GM21381 (cell line): ENCODE results near the gene PPP1R12A.
"Not testable (repeated sequence)": the region's sequence is repeated elsewhere in the genome, so short reads cannot be mapped to it uniquely, and the experiment has no call there.

Experiments used
- ATAC-seq: cut with Tn5 transposase; IDR thresholded peaks from one replicate; pipeline ENCODE4 v1.9.1; 2021; ENCODE audit warnings: mild to moderate bottlenecking, moderate library complexity; ENCODE audit not compliant: unreplicated experiment

PPP1R12A gene

GRCh38 chr12:79895804-79896203 lies 39.1 kb downstream of the PPP1R12A start:
- no peak for ATAC-seq

GRCh38 chr12:79895071-79895470 lies 39.8 kb downstream of the PPP1R12A start:
- no peak for ATAC-seq

- ATAC-seq = no peak
Measured at GRCh38 chr12:79891506-79892162, 43.3 kb downstream of the PPP1R12A start.

DNA sequence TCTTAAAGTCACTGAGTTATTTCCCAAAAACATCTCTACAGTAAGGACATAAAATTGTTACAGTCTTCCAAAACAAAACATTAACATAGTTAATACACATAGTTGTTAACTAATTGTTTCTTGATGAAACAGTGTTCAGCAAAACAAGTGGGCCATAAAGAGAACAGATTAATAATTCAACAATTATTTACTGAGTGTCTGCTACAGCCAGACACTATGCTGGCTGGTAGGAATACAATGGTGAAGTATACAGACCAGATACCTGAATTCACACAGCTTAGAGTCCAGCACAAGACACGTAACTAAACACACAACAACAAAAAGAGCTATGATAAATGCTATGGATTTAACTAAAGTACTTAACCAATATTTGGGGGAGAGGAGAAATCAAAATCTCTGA lies 47.0 kb downstream of the PPP1R12A start:
- ATAC-seq = no peak

DNA sequence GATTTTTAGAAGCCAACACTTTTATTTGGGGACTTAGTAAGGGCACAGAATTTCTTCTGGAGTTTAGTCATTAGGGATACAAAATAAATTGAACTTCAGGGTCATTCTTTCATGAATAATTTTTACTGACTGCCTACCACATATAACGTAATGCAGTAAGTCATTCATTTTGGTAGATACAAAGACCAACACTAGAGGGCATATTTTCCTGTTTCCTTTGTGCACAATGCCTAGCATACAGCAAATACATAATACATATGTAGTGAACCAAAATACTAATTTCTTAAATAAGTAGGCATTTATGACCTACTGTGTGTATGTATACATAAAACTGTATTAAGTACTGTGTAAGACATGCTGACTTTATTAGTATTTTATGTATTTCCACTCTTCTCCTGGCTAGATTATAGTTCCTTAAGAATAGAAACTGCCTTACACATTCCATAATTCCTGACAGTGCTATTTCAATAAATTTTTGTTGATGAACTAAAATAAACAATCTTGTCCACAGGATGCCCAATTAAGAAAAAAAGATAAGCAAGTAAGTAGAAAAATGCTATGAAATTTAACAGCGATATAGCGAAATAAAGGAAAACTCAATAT lies 47.9 kb downstream of the PPP1R12A start:
- ATAC-seq = peak; percentile 69

DNA sequence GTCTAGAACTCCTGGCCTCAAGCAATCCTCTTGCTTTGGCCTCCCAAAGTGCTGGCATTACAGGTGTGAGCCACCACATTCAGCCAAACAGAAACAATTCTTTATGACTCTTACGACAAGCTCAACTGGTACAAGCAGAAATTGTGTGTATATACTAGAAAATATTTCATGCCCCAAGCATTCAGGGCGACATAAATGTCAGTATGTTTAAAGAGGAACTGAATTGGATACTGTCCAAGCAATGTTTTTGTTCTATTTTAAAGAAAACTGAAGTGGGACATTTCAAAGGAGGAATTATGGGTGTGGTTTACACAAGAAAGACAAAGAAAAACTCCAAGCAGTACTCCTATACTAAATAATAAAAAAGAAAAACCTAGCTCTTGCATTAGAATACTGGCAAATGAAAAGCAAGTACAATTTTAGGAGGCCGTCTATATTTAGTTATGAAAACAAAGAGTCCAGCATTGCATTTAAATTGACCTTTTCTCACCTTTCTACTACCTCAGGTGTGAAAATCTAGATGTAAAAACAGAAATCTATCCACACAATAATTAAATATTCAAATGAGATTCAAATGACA lies 48.9 kb downstream of the PPP1R12A start:
- ATAC-seq = no peak

- ATAC-seq = no peak
Measured at GRCh38 chr12:79884401-79885006, 50.4 kb downstream of the PPP1R12A start.

DNA sequence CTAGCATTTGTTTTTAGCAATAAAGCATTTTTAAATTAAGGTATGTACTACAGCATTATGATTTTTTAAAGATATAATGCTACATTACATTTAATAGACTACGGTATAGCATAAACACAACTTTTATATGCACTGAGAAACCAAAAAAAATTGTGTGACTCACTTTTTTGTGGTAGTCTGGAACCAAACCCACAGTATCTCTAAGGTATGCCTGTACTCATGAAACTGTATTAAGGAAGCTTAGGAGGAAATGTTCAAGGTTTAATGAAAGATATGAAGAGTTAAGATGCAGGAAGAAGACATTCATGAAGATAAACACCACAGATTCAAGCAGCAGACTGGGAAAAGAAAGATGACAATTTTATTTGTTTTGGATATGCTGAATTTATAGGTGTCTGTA lies 51.7 kb downstream of the PPP1R12A start:
- no peak for ATAC-seq

- ATAC-seq = no peak
Measured at GRCh38 chr12:79881351-79881750, 53.5 kb downstream of the PPP1R12A start.

GRCh38 chr12:79878506-79878905 lies 56.4 kb downstream of the PPP1R12A start:
- ATAC-seq = not testable (repeated sequence)

- no peak for ATAC-seq
Measured at GRCh38 chr12:79877246-79877645, 57.7 kb downstream of the PPP1R12A start.

DNA sequence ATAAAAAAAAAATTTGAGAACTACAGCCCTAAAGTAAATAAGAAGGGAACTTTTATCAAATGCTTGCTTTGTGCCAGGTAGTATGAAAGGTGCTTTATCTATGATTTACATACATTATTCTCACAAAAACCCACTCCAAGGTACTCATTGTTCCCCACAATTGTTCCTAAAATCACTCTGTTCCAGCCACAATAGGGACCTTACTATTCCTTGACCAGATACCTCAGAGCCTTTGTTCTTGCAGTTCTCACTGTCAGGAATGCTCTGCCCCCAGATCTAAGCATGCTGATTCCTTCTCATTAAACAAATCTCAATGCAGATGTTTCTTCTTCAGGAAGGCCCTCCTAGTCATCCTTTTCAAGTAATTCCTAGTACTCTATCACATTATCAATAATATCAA lies 60.2 kb downstream of the PPP1R12A start:
- no peak for ATAC-seq

DNA sequence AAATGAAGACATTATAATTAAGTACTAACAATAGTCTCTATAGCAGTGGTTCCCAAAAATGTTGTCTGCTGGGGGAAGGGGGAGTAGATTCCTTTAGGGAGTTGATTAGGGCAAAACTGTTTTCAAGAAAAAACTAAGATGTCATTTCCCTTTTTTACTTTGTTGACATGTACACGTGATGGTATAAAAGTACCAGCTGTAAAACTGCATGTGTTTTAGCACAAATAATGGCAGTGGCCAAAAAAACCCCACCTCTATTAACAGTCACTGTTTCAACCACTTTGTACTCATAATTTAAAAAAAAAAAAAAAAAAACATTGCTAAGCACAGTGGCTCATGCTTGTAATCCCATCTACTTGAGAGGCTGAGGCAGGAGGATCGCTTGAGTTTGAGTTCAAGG lies 61.7 kb downstream of the PPP1R12A start:
- ATAC-seq = no peak

GRCh38 chr12:79871621-79872020 lies 63.3 kb downstream of the PPP1R12A start:
- no peak for ATAC-seq

DNA sequence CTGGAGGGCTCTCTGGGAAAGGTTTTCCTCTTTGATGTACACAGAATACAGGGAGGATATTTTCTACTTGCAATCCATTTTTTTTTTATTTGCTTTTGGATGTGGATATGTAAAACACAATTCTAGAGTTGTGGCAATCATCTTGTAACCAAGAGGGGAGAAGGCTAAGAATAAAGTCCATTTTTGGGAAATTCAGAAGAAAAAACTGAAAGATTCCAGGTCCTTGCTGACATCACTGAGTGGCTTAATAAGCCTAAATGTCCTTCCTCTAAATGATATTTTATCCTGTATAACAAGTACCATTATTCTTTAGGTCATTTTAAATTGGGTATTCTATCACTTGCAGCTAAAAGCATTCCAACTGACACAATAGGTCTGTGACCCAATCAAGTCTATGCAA lies 64.0 kb downstream of the PPP1R12A start:
- no peak for ATAC-seq

- ATAC-seq = no peak
Measured at GRCh38 chr12:79859646-79860045, 75.3 kb downstream of the PPP1R12A start.

- no peak for ATAC-seq
Measured at GRCh38 chr12:79858518-79858917, 76.4 kb downstream of the PPP1R12A start.

- ATAC-seq = no peak
Measured at GRCh38 chr12:79857675-79858074, 77.2 kb downstream of the PPP1R12A start.

- ATAC-seq = no peak
Measured at GRCh38 chr12:79850610-79851299, 84.1 kb downstream of the PPP1R12A start.

- ATAC-seq = no peak
Measured at GRCh38 chr12:79848339-79848738, 86.6 kb downstream of the PPP1R12A start.

DNA sequence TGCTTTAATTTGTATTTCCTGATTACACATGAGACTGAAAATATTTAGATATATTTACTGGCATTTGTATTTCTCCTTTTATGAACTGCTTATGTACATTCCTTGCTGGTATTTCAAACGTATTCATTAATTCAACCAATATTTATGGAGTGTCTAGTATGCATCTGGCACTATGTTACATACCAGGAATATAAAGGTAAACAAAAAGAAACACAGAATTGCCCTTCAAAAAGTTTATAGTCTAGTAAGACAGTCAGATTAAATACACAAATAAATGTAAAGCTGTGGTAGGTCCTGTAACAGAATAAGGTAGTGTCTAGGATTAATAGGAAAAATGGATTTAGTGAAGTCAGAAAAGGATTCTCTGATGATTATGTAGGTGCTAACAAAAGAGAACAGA lies 87.5 kb downstream of the PPP1R12A start:
- ATAC-seq = no peak

DNA sequence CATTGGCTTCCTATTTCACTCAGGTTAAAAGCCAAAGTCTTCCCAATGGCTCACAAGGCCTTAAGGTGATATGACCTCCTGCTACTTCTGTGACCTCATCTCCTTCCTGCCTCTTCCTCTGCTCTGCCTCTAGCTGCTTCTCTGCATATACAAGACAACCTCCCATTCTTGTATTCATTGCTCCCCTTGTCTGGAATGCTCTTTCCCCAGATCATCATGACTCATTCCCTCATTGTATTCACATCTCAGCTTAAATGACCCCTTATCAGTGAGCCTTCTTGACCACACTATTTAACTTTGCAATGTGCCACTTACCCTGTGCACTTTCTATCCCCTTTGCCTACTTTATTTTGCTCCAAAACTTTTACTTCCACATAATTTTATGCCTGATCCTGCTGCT lies 90.2 kb downstream of the PPP1R12A start:
- no peak for ATAC-seq
